ENCODE data around the gene ZFYVE21.

Gene ZFYVE21

GRCh38 chr14:103734081-103734888, 18.7 kb downstream of the ZFYVE21 start:
- Histone ChIP-seq H3K4me2 (no peak overlapping the region), H3K9me3 (replicated peaks in 1 of 11) (no peaks in the 10 kb centered on the region), H3K36me3 (peaks cover 40 to 97% (median 67%) of the 10 kb centered on the region in 11 experiments), H3K27me3 (no peaks in the 10 kb centered on the region), H3K9ac (no peak overlapping the region), H3K4me1 (no peaks in the 10 kb centered on the region), H4K20me1 (peaks cover 0 to 50% (median 11%) of the 10 kb centered on the region in 11 experiments; a peak in 11 of 22 replicates), H3K27ac (no peak overlapping the region), H3K4me3 (no peak overlapping the region)
- no peak for TF ChIP-seq Cebpa-rat (IDR thresholded peaks at IDR 0.05)

DNA sequence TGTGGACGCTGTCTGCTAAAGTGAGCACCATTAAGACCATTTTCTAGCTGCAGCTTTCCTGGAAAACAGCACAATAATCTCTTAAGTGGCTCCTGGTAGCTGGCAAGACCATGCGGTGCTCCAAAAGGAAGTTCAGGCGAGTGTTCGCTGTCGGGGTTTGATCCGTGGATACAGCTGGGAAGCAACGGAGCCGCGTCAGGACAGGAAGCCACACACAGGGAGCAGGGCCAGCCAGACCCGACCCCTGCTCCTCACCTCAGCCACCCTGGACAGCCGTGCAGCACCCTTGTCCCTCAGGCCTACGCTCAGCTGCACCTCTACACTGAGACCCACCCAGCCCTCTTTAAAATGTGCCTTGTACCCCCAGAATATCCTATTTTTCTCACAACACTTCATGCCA, 19.4 kb downstream of the ZFYVE21 start:
- Histone ChIP-seq H3K36me3 (peaks cover 33 to 94% (median 64%) of the 10 kb centered on the region in 11 experiments), H3K27me3 (no peaks in the 10 kb centered on the region), H4K20me1 (peaks cover 0 to 46% (median 11%) of the 10 kb centered on the region in 11 experiments; a peak in 10 of 22 replicates), H3K4me1 (no peaks in the 10 kb centered on the region), H3K27ac (no peak overlapping the region), H3K9me3 (replicated peaks in 1 of 11) (no peaks in the 10 kb centered on the region), H3K4me2 (no peak overlapping the region), H3K9ac (no peak overlapping the region), H3K4me3 (no peak overlapping the region)
- TF ChIP-seq Cebpa-rat (IDR thresholded peaks at IDR 0.05), result no peak

GRCh38 chr14:103735439-103735814, 19.8 kb downstream of the ZFYVE21 start:
- Histone ChIP-seq H3K4me2 (no peak overlapping the region), H4K20me1 (peaks cover 0 to 44% (median 10%) of the 10 kb centered on the region in 11 experiments; a peak in 10 of 22 replicates), H3K9ac (no peak overlapping the region), H3K4me3 (no peak overlapping the region), H3K27ac (no peak overlapping the region), H3K36me3 (peaks cover 29 to 94% (median 64%) of the 10 kb centered on the region in 11 experiments), H3K27me3 (no peaks in the 10 kb centered on the region), H3K9me3 (replicated peaks in 1 of 11) (no peaks in the 10 kb centered on the region), H3K4me1 (no peaks in the 10 kb centered on the region)
- TF ChIP-seq Cebpa-rat (IDR thresholded peaks at IDR 0.05), result no peak

DNA sequence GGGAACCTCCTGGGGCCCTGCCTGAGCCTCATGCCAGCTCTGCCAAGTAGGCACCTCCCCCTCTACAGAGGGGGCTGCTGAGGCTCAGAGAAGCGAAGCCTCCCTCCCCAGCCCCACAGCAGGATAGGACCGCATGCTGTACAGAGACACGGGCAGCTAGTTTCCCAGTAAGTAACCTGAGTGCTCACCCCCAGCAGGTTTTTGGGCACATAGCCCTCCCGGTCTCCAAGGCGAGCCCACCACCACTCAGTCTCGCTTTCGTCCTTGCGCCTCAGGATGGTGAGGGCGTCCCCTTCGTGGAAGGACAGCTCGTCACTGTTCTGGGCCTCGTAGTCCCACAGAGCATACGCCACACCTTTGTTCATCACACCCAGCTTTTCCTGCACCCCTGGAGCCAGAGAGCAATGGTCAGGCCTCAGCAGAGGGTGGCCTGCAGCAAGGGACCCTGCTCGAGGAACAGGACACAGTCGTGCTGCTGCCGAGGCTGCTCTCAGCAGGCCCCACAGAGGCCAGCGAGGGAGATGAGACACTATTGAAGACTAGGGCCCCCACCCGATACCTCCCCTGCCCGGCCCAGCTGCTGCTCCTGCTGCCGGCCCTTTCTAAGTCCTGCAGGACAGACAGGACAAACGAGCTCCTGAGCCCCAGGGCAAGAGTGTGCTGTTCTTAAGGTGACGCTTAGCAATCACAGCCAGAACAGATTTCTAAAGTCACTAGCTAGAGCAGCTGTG, 20.4 kb downstream of the ZFYVE21 start:
- Histone ChIP-seq H3K27ac (no peak overlapping the region), H3K9ac (no peak overlapping the region), H3K27me3 (no peaks in the 10 kb centered on the region), H3K36me3 (peaks cover 25 to 95% (median 60%) of the 10 kb centered on the region in 11 experiments), H3K9me3 (replicated peaks in 1 of 11) (no peaks in the 10 kb centered on the region), H4K20me1 (peaks cover 0 to 41% (median 5%) of the 10 kb centered on the region in 11 experiments; a peak in 9 of 22 replicates), H3K4me3 (no peak overlapping the region), H3K4me2 (no peak overlapping the region), H3K4me1 (peaks cover 0 to 4% (median 1%) of the 10 kb centered on the region in 10 experiments; a peak in 8 of 20 replicates)
- no peak for TF ChIP-seq Cebpa-rat (IDR thresholded peaks at IDR 0.05)

DNA sequence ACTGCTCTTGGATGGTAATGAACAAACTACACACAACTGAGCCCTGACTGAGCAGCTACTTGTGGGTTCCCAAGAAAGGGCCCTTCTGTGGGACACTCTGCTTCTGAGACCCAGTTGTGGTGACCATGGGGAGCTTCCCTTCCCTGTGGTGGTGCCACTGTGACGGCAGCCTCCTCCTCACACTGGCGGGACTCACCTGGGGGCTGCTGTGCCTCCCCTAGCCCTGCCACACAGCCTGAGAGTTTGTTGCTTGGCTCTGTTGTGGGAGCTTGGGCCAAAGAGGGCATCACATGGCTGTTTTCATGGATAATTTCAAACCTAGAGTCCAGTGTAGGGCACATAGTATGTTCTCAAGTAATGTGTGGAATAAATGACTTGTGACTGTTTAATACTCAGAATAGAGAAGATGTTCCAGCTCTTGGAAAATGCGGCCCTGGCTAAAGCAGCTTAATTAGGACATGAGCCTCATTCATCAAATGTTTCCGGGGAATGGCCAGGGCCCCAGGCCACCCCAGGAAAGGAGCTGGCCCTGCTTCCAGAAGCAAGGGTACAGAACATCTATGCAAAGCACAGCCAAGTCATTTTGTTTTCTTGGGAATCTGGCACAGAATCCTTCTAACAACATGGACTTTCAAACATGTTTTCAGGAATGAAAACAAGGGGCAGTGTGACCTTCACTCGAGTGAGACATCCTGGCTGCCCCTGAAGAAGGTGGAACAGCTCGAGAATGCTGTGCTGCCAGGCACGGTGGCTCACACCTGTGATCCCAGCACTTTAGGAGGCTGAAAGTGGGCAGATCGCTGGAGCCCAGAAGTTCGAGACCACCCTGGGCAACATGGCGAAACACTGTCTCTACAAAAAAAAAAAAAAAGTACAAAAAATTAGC, 21.2 kb downstream of the ZFYVE21 start:
- H3K4me1 ChIP-seq, result peaks cover 8 to 12% (median 9%) of the 10 kb centered on the region in 10 experiments; a peak in 19 of 20 replicates
- H4K20me1 ChIP-seq, result peaks cover 0 to 39% (median 5%) of the 10 kb centered on the region in 11 experiments; a peak in 9 of 22 replicates
- H3K27ac ChIP-seq, result no peak overlapping the region
- no peak for TF ChIP-seq Cebpa-rat (IDR thresholded peaks at IDR 0.05)
- peaks cover 21 to 91% (median 56%) of the 10 kb centered on the region in 11 experiments for H3K36me3 ChIP-seq
- H3K9ac ChIP-seq, result no peak overlapping the region
- no peaks in the 10 kb centered on the region for H3K9me3 ChIP-seq (replicated peaks in 1 of 11)
- no peak overlapping the region for H3K4me2 ChIP-seq
- no peak overlapping the region for H3K4me3 ChIP-seq
- H3K27me3 ChIP-seq, result no peaks in the 10 kb centered on the region

- no peaks in the 10 kb centered on the region for H3K9me3 ChIP-seq (replicated peaks in 1 of 11)
- H3K36me3 ChIP-seq, result peaks cover 14 to 83% (median 52%) of the 10 kb centered on the region in 11 experiments
- no peak overlapping the region for H3K27ac ChIP-seq
Measured at GRCh38 chr14:103737432-103738045, 21.9 kb downstream of the ZFYVE21 start.

GRCh38 chr14:103738166-103738565, 22.6 kb downstream of the ZFYVE21 start:
- Histone ChIP-seq H3K9me3 (replicated peaks in 1 of 11) (no peaks in the 10 kb centered on the region), H3K27me3 (no peaks in the 10 kb centered on the region), H3K9ac (no peak overlapping the region), H3K4me1 (peaks cover 11 to 26% (median 22%) of the 10 kb centered on the region in 10 experiments), H3K4me2 (no peak overlapping the region), H3K27ac (no peak overlapping the region), H3K36me3 (peaks cover 8 to 77% (median 45%) of the 10 kb centered on the region in 11 experiments), H4K20me1 (peaks cover 0 to 25% (median 0%) of the 10 kb centered on the region in 11 experiments; a peak in 2 of 22 replicates), H3K4me3 (no peak overlapping the region)
- TF ChIP-seq Cebpa-rat (IDR thresholded peaks at IDR 0.05), result no peak

More at GRCh38 chr14:103737432-103738045, 21.9 kb downstream of the ZFYVE21 start:
- Histone ChIP-seq H3K4me1 (peaks cover 11 to 19% (median 17%) of the 10 kb centered on the region in 10 experiments), H3K4me2 (no peak overlapping the region), H3K4me3 (no peak overlapping the region), H3K9ac (no peak overlapping the region), H3K27me3 (no peaks in the 10 kb centered on the region), H4K20me1 (peaks cover 0 to 31% (median 3%) of the 10 kb centered on the region in 11 experiments; a peak in 6 of 22 replicates)
- peak in 4 of 11 experiments; percentile 24 to 54 (median 39); a peak in 3 of 22 replicates for TF ChIP-seq Cebpa-rat (IDR thresholded peaks at IDR 0.05)
